MM.1S (cell line): ENCODE results near the gene PHLDB1.
A peak's percentile ranks its signal among the peaks of the same experiment; 100 is the strongest.

Experiments used
- DNase-seq: peaks from one replicate; pipeline ENCODE4 v3.0.0-alpha.2; 2015
- H2AFZ ChIP-seq: fragments of 300-600 bp; sonication (generic); 2 replicates; pipeline ENCODE4 v1.6.0; 2016; ENCODE audit warnings: antibody characterized with exemption, low read length
- H3F3A ChIP-seq: fragments of 300-600 bp; sonication (generic); 2 replicates; pipeline ENCODE4 v1.6.1; 2016; ENCODE audit warnings: mild to moderate bottlenecking, antibody characterized with exemption, low read length, moderate library complexity, mixed read lengths; ENCODE audit not compliant: insufficient read depth
- H3K27ac ChIP-seq: fragments of 300-600 bp; sonication (generic); 2 replicates; pipeline ENCODE4 v1.5.1; 2016; ENCODE audit warnings: mild to moderate bottlenecking, low read length
- H3K27me3 ChIP-seq: fragments of 300-600 bp; sonication (generic); replicated peaks from 2 replicates; pipeline ENCODE4 v1.6.0; 2016; ENCODE audit warnings: low read length; ENCODE audit not compliant: insufficient read depth
- H3K36me3 ChIP-seq: fragments of 300-600 bp; sonication (generic); replicated peaks from 2 replicates; pipeline ENCODE4 v1.6.1; 2016; ENCODE audit warnings: mild to moderate bottlenecking, low read length, mixed read lengths; ENCODE audit not compliant: insufficient read depth
- H3K4me1 ChIP-seq: fragments of 300-600 bp; sonication (generic); 2 replicates; pipeline ENCODE4 v1.6.1; 2016; ENCODE audit warnings: low read length, mixed read lengths
- H3K4me2 ChIP-seq: fragments of 300-600 bp; sonication (generic); 2 replicates; pipeline ENCODE4 v1.6.0; 2016; ENCODE audit warnings: low read depth, low read length
- H3K4me3 ChIP-seq: fragments of 300-600 bp; sonication (generic); 2 replicates; pipeline ENCODE4 v1.5.1; 2016; ENCODE audit warnings: low read length, mixed read lengths
- H3K79me2 ChIP-seq: fragments of 300-600 bp; sonication (generic); 2 replicates; pipeline ENCODE4 v1.6.1; 2016; ENCODE audit warnings: mixed run types, low read length, mixed read lengths
- H3K9ac ChIP-seq: fragments of 300-600 bp; sonication (generic); 2 replicates; pipeline ENCODE4 v1.6.1; 2016; ENCODE audit warnings: low read length, mixed read lengths
- H3K9me2 ChIP-seq: fragments of 300-600 bp; sonication (generic); replicated peaks from 2 replicates; pipeline ENCODE4 v1.6.1; 2016; ENCODE audit warnings: mild to moderate bottlenecking, low read length, mixed read lengths; ENCODE audit not compliant: insufficient read depth
- H3K9me3 ChIP-seq: fragments of 300-600 bp; sonication (generic); replicated peaks from 2 replicates; pipeline ENCODE4 v1.6.1; 2016; ENCODE audit warnings: mild to moderate bottlenecking, low read length, mixed read lengths; ENCODE audit not compliant: insufficient read depth
- H4K20me1 ChIP-seq: fragments of 300-600 bp; sonication (generic); 2 replicates; pipeline ENCODE4 v1.6.1; 2016; ENCODE audit warnings: mild to moderate bottlenecking, low read length, moderate library complexity, mixed read lengths; ENCODE audit not compliant: insufficient read depth
- EZH2 ChIP-seq: fragments of 300-600 bp; sonication (generic); optimal IDR thresholded peaks from 2 replicates; pipeline ENCODE3; 2017; ENCODE audit warnings: low read depth, mild to moderate bottlenecking, antibody characterized with exemption, low read length, mixed read lengths
- EZH2phosphoT487 ChIP-seq: fragments of 300-600 bp; sonication (generic); IDR thresholded peaks from 2 replicates; pipeline ENCODE4 v1.6.1; 2018; ENCODE audit warnings: antibody characterized with exemption, low read length
- TF ChIP-seq, protein P1 (sequence below): fragments of 300-600 bp; sonication (generic); IDR thresholded peaks from 2 replicates; pipeline ENCODE4 v1.5.1; 2016; ENCODE audit warnings: antibody characterized with exemption, low read length, mixed read lengths

The PHLDB1 gene

DNA sequence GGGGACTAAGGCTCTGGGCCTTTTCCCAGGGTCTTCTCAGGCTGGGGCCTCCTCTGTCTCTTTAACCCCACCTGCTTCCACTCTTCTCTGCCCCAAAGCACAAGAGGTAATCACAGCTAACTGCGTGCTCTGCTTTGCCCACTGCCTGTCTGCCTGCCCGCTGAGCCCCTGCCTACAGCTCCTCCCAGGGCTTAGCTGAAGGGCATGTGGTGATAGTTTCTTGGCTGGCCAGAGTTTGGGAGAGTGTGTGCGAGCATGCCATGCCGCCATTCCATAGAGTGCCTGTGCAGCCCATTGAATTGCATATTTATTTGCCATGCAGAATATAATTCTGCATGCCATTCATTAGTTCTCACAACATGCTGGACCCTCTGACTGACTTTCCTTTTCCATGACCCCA is 32.5 kb downstream of the PHLDB1 start:
- TF ChIP-seq EZH2phosphoT487: no peak
- TF ChIP-seq EZH2: no peak
- TF ChIP-seq, protein P1, sequence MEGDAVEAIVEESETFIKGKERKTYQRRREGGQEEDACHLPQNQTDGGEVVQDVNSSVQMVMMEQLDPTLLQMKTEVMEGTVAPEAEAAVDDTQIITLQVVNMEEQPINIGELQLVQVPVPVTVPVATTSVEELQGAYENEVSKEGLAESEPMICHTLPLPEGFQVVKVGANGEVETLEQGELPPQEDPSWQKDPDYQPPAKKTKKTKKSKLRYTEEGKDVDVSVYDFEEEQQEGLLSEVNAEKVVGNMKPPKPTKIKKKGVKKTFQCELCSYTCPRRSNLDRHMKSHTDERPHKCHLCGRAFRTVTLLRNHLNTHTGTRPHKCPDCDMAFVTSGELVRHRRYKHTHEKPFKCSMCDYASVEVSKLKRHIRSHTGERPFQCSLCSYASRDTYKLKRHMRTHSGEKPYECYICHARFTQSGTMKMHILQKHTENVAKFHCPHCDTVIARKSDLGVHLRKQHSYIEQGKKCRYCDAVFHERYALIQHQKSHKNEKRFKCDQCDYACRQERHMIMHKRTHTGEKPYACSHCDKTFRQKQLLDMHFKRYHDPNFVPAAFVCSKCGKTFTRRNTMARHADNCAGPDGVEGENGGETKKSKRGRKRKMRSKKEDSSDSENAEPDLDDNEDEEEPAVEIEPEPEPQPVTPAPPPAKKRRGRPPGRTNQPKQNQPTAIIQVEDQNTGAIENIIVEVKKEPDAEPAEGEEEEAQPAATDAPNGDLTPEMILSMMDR: no peak
- no peaks in the 10 kb centered on the region for H3K9me3 ChIP-seq
- H2AFZ ChIP-seq: no peak overlapping the region
- no peaks in the 10 kb centered on the region for H3K79me2 ChIP-seq
- H3F3A ChIP-seq: no peaks in the 10 kb centered on the region
- H3K4me1 ChIP-seq: peaks cover 14% of the 10 kb centered on the region
- DNase-seq: no peak
- no peak overlapping the region for H3K4me3 ChIP-seq
- H3K27ac ChIP-seq: no peak overlapping the region
- no peak overlapping the region for H3K9ac ChIP-seq
- H3K4me2 ChIP-seq: no peak overlapping the region
- no peaks in the 10 kb centered on the region for H3K9me2 ChIP-seq
- no peaks in the 10 kb centered on the region for H3K36me3 ChIP-seq
- 0 out of 2 replicates have a peak, but pooled peaks cover 2% of the 10 kb centered on the region for H3K27me3 ChIP-seq
- no peaks in the 10 kb centered on the region for H4K20me1 ChIP-seq

DNA sequence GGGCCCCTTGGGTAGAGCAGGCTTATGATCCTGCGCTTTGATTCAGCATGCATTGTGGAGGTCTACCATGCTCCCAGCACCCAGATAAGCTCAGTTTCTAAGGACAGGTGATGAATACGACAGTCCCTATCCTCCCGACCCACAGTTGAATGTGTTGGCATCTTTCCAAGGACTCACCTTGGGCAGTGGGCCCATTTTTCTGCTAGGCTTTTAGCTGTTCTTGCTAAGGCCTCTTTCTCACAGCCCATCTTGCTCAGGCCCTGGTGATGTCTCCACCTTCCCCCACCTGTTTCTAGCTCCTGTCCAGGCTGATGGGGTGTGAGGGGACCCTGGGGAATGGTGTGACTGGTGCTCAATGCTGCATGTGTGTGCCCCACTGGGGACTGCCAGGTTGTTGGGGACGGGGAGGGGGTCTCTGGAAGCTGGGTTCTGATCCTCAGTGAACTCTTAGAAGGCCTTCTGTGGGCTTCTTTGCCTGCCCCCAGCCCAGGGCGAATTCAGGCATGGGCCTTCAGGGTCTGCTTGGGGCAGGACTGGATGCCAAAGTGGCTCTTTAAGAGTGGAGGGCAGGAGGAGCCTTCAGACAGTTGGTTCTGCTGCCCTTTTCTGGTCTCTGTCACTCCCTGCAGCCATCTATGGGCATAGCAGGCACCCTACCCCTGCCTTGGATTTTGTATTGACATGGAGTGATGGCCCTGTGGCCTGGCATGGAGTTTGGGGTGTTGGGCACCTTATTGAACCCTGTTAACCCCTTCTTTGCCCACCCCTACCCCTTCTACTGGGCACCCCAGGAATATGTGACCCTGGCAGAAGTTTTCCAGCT is 33.1 kb downstream of the PHLDB1 start:
- Histone ChIP-seq H3K4me3 (no peak overlapping the region), H3K36me3 (no peaks in the 10 kb centered on the region)
- DNase-seq: no peak

DNA sequence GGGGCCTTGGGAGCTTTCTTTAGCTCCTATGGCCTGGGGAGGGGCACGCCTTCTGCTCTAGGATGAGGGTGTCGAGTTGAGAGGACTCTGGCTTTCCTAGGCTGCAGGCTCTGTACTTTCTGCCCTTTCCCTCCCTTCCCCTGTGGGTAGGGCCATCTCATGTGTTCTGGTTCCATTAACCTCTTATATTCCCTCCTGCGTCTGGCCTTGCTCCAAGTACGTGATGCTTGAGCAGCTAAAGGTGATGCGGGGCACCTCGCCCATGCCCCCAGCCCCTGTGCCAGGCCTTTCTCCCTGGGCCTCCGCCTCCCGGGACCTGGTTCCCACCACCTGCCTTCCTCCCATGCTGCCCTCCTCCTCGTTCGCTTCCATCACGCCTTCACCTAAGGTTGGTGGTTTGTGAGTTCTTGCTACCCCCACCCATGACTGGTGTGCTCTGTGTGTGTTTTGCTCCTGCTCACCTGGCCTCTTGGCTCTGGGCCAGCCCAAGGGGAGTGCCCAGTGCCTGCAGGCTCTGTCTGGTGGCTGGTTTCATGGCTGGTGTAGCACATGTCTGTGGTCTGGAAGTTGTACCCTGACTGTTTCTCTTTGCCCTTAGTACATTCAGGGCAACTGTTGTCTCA is 34.1 kb downstream of the PHLDB1 start:
- Histone ChIP-seq H3K36me3 (no peaks in the 10 kb centered on the region), H3K4me3 (no peak overlapping the region), H3K79me2 (no peaks in the 10 kb centered on the region), H3K4me2 (no peak overlapping the region), H3F3A (no peaks in the 10 kb centered on the region), H4K20me1 (no peaks in the 10 kb centered on the region), H3K9me3 (no peaks in the 10 kb centered on the region), H3K4me1 (peaks cover 14% of the 10 kb centered on the region), H3K27ac (no peak overlapping the region), H3K9me2 (no peaks in the 10 kb centered on the region), H3K9ac (no peak overlapping the region), H2AFZ (no peak overlapping the region), H3K27me3 (no peaks in the 10 kb centered on the region)
- DNase-seq: peak; percentile 90
- no peak for TF ChIP-seq EZH2
- no peak for TF ChIP-seq EZH2phosphoT487
- TF ChIP-seq, protein P1: no peak

More for the DNA sequence above, 33.1 kb downstream of the PHLDB1 start:
- no peak overlapping the region for H3K27ac ChIP-seq
- no peaks in the 10 kb centered on the region for H3F3A ChIP-seq
- no peaks in the 10 kb centered on the region for H3K9me3 ChIP-seq
- no peak for TF ChIP-seq EZH2phosphoT487
- TF ChIP-seq, protein P1: no peak
- no peaks in the 10 kb centered on the region for H3K9me2 ChIP-seq
- H3K79me2 ChIP-seq: no peaks in the 10 kb centered on the region
- no peak overlapping the region for H2AFZ ChIP-seq
- no peak overlapping the region for H3K4me2 ChIP-seq
- peaks cover 14% of the 10 kb centered on the region for H3K4me1 ChIP-seq
- no peaks in the 10 kb centered on the region for H4K20me1 ChIP-seq
- H3K9ac ChIP-seq: no peak overlapping the region
- H3K27me3 ChIP-seq: 0 out of 2 replicates have a peak, but pooled peaks cover 2% of the 10 kb centered on the region
